ENCODE data around the gene MYOM1.

MYOM1 gene

GRCh38 chr18:3062798-3063680 lies 156.7 kb downstream of the MYOM1 start:
- H3K4me3 ChIP-seq (ENCODE audit: low read depth, low read length): no peak overlapping the region
- no peaks in the 10 kb centered on the region for H3K9me3 ChIP-seq (ENCODE audit: control insufficient read depth, insufficient read depth, low read length)
- no peaks in the 10 kb centered on the region for H3K27me3 ChIP-seq (ENCODE audit: control insufficient read depth, insufficient read depth, low read length)
- H3K36me3 ChIP-seq (ENCODE audit: control insufficient read depth, insufficient read depth, low read length): no peaks in the 10 kb centered on the region
- H3K9ac ChIP-seq (ENCODE audit: low read depth, low read length): no peak overlapping the region
- no peaks in the 10 kb centered on the region for H3K4me1 ChIP-seq (ENCODE audit: control insufficient read depth, insufficient read depth, low read length)

- Histone ChIP-seq H3K9me3 (ENCODE audit: control insufficient read depth, insufficient read depth, low read length) (no peaks in the 10 kb centered on the region), H3K4me1 (ENCODE audit: control insufficient read depth, insufficient read depth, low read length) (no peaks in the 10 kb centered on the region), H3K4me3 (ENCODE audit: low read depth, low read length) (no peak overlapping the region), H3K36me3 (ENCODE audit: control insufficient read depth, insufficient read depth, low read length) (no peaks in the 10 kb centered on the region), H3K9ac (ENCODE audit: low read depth, low read length) (no peak overlapping the region), H3K27me3 (ENCODE audit: control insufficient read depth, insufficient read depth, low read length) (no peaks in the 10 kb centered on the region)
Measured at GRCh38 chr18:3061581-3062312, 158.0 kb downstream of the MYOM1 start.

- Histone ChIP-seq H3K36me3 (ENCODE audit: control insufficient read depth, insufficient read depth, low read length) (no peaks in the 10 kb centered on the region), H3K27me3 (ENCODE audit: control insufficient read depth, insufficient read depth, low read length) (no peaks in the 10 kb centered on the region), H3K9ac (ENCODE audit: low read depth, low read length) (no peak overlapping the region), H3K4me1 (ENCODE audit: control insufficient read depth, insufficient read depth, low read length) (no peaks in the 10 kb centered on the region), H3K4me3 (ENCODE audit: low read depth, low read length) (no peak overlapping the region), H3K9me3 (ENCODE audit: control insufficient read depth, insufficient read depth, low read length) (no peaks in the 10 kb centered on the region)
Measured at GRCh38 chr18:3060667-3061580, 158.8 kb downstream of the MYOM1 start.

- Histone ChIP-seq H3K27me3 (ENCODE audit: control insufficient read depth, insufficient read depth, low read length) (no peaks in the 10 kb centered on the region), H3K4me1 (ENCODE audit: control insufficient read depth, insufficient read depth, low read length) (no peaks in the 10 kb centered on the region), H3K9ac (ENCODE audit: low read depth, low read length) (no peak overlapping the region), H3K36me3 (ENCODE audit: control insufficient read depth, insufficient read depth, low read length) (no peaks in the 10 kb centered on the region), H3K4me3 (ENCODE audit: low read depth, low read length) (no peak overlapping the region), H3K9me3 (ENCODE audit: control insufficient read depth, insufficient read depth, low read length) (no peaks in the 10 kb centered on the region)
Measured at GRCh38 chr18:3059272-3059671, 160.5 kb downstream of the MYOM1 start.

GRCh38 chr18:3058328-3059191 lies 161.2 kb downstream of the MYOM1 start:
- Histone ChIP-seq H3K4me3 (ENCODE audit: low read depth, low read length) (no peak overlapping the region), H3K4me1 (ENCODE audit: control insufficient read depth, insufficient read depth, low read length) (no peaks in the 10 kb centered on the region), H3K9me3 (ENCODE audit: control insufficient read depth, insufficient read depth, low read length) (no peaks in the 10 kb centered on the region), H3K36me3 (ENCODE audit: control insufficient read depth, insufficient read depth, low read length) (no peaks in the 10 kb centered on the region), H3K9ac (ENCODE audit: low read depth, low read length) (no peak overlapping the region), H3K27me3 (ENCODE audit: control insufficient read depth, insufficient read depth, low read length) (no peaks in the 10 kb centered on the region)

- Histone ChIP-seq H3K4me1 (ENCODE audit: control insufficient read depth, insufficient read depth, low read length) (no peaks in the 10 kb centered on the region), H3K9me3 (ENCODE audit: control insufficient read depth, insufficient read depth, low read length) (no peaks in the 10 kb centered on the region), H3K4me3 (ENCODE audit: low read depth, low read length) (no peak overlapping the region), H3K9ac (ENCODE audit: low read depth, low read length) (no peak overlapping the region), H3K36me3 (ENCODE audit: control insufficient read depth, insufficient read depth, low read length) (no peaks in the 10 kb centered on the region), H3K27me3 (ENCODE audit: control insufficient read depth, insufficient read depth, low read length) (no peaks in the 10 kb centered on the region)
Measured at GRCh38 chr18:3057526-3057925, 162.2 kb downstream of the MYOM1 start.

- H3K36me3 ChIP-seq (ENCODE audit: control insufficient read depth, insufficient read depth, low read length): no peaks in the 10 kb centered on the region
- no peaks in the 10 kb centered on the region for H3K4me1 ChIP-seq (ENCODE audit: control insufficient read depth, insufficient read depth, low read length)
- no peaks in the 10 kb centered on the region for H3K9me3 ChIP-seq (ENCODE audit: control insufficient read depth, insufficient read depth, low read length)
- no peak overlapping the region for H3K4me3 ChIP-seq (ENCODE audit: low read depth, low read length)
- H3K27me3 ChIP-seq (ENCODE audit: control insufficient read depth, insufficient read depth, low read length): no peaks in the 10 kb centered on the region
- no peak overlapping the region for H3K9ac ChIP-seq (ENCODE audit: low read depth, low read length)
Measured at GRCh38 chr18:3056311-3056710, 163.5 kb downstream of the MYOM1 start.

GRCh38 chr18:3055816-3056215 lies 164.0 kb downstream of the MYOM1 start:
- no peaks in the 10 kb centered on the region for H3K27me3 ChIP-seq (ENCODE audit: control insufficient read depth, insufficient read depth, low read length)
- no peaks in the 10 kb centered on the region for H3K36me3 ChIP-seq (ENCODE audit: control insufficient read depth, insufficient read depth, low read length)
- no peaks in the 10 kb centered on the region for H3K4me1 ChIP-seq (ENCODE audit: control insufficient read depth, insufficient read depth, low read length)
- H3K9ac ChIP-seq (ENCODE audit: low read depth, low read length): no peak overlapping the region
- no peak overlapping the region for H3K4me3 ChIP-seq (ENCODE audit: low read depth, low read length)
- no peaks in the 10 kb centered on the region for H3K9me3 ChIP-seq (ENCODE audit: control insufficient read depth, insufficient read depth, low read length)

- H3K4me3 ChIP-seq (ENCODE audit: low read depth, low read length): no peak overlapping the region
- no peaks in the 10 kb centered on the region for H3K9me3 ChIP-seq (ENCODE audit: control insufficient read depth, insufficient read depth, low read length)
- no peak overlapping the region for H3K9ac ChIP-seq (ENCODE audit: low read depth, low read length)
- H3K4me1 ChIP-seq (ENCODE audit: control insufficient read depth, insufficient read depth, low read length): no peaks in the 10 kb centered on the region
- no peaks in the 10 kb centered on the region for H3K27me3 ChIP-seq (ENCODE audit: control insufficient read depth, insufficient read depth, low read length)
- no peaks in the 10 kb centered on the region for H3K36me3 ChIP-seq (ENCODE audit: control insufficient read depth, insufficient read depth, low read length)
Measured at GRCh38 chr18:3055186-3055728, 164.5 kb downstream of the MYOM1 start.

- H3K27me3 ChIP-seq (ENCODE audit: control insufficient read depth, insufficient read depth, low read length): no peaks in the 10 kb centered on the region
- H3K4me1 ChIP-seq (ENCODE audit: control insufficient read depth, insufficient read depth, low read length): no peaks in the 10 kb centered on the region
- no peak overlapping the region for H3K4me3 ChIP-seq (ENCODE audit: low read depth, low read length)
- H3K9ac ChIP-seq (ENCODE audit: low read depth, low read length): no peak overlapping the region
- no peaks in the 10 kb centered on the region for H3K36me3 ChIP-seq (ENCODE audit: control insufficient read depth, insufficient read depth, low read length)
- H3K9me3 ChIP-seq (ENCODE audit: control insufficient read depth, insufficient read depth, low read length): no peaks in the 10 kb centered on the region
Measured at GRCh38 chr18:3054780-3055179, 165.0 kb downstream of the MYOM1 start.
